Ishikawa (cell line): Measurements from ENCODE around the gene KCTD6.
A peak's percentile ranks its signal among the peaks of the same experiment; 100 is the strongest.

Experiments
- CEBPB ChIP-seq: IDR thresholded peaks from 2 replicates; pipeline ENCODE4 v1.6.1; 2012
- CREB1 ChIP-seq: IDR thresholded peaks from 2 replicates; pipeline ENCODE4 v1.6.1; 2012; ENCODE audit warnings: low read depth
- EGR1 ChIP-seq: IDR thresholded peaks from 2 replicates; pipeline ENCODE4 v1.6.1; 2012
- EP300 ChIP-seq: IDR thresholded peaks from 2 replicates; pipeline ENCODE4 v1.6.1; 2012; ENCODE audit warnings: borderline replicate concordance
- FOXM1 ChIP-seq: IDR thresholded peaks from 2 replicates; pipeline ENCODE4 v1.6.1; 2012; ENCODE audit warnings: low read depth, borderline replicate concordance
- NFIC ChIP-seq: IDR thresholded peaks from 2 replicates; pipeline ENCODE4 v1.6.1; 2012
- RAD21 ChIP-seq: IDR thresholded peaks from 2 replicates; pipeline ENCODE4 v1.6.1; 2012; ENCODE audit warnings: low read depth
- TAF1 ChIP-seq: IDR thresholded peaks from 2 replicates; pipeline ENCODE4 v1.6.1; 2012; ENCODE audit warnings: low read depth, mild to moderate bottlenecking
- TCF12 ChIP-seq: IDR thresholded peaks from 2 replicates; pipeline ENCODE4 v1.6.1; 2012; ENCODE audit warnings: low read depth
- TEAD4 ChIP-seq: IDR thresholded peaks from 2 replicates; pipeline ENCODE4 v1.6.1; 2012
- YY1 ChIP-seq: IDR thresholded peaks from 2 replicates; pipeline ENCODE4 v1.6.1; 2012; ENCODE audit warnings: low read depth
- ZBTB7A ChIP-seq: IDR thresholded peaks from 2 replicates; pipeline ENCODE4 v1.6.1; 2012; ENCODE audit warnings: low read depth
- TF ChIP-seq, protein P1 (sequence below): IDR thresholded peaks from 2 replicates; pipeline ENCODE4 v1.6.1; 2012; ENCODE audit warnings: low read depth, mild to moderate bottlenecking
- TF ChIP-seq, protein P2 (sequence below): IDR thresholded peaks from 2 replicates; pipeline ENCODE4 v1.6.1; 2012
- TF ChIP-seq, protein P3 (sequence below): IDR thresholded peaks from 2 replicates; pipeline ENCODE4 v1.6.1; 2012

The KCTD6 gene

DNA sequence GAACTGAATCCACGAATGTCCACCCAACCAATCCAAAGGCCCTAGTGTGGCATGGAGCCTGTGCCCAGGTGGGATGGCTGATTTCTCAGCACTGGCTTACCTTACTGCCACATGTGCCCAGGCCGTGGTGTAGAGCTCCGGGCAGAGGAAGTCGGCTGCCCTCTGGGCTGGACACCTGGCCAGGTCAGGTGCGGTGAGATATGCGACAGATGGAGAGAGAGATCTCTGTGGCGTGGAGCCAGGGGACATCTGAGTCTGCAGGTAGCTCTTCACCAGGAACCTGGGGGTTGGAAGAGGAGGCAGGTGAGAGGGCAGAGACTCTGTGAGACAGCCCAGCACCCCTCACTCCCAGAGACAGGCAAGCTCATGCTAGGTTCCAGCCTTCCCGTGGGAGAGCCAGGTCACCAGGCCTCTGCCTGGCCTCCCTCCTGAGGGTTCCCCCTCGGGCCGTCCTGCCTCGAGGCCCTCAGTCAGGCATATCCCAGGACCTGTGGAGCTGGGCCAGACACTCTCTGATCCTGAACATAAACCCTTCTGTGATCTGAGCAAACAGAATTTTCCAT lies 32.5 kb downstream of the KCTD6 start:
- TF ChIP-seq FOXM1 (no peak), EP300 (no peak), EGR1 (no peak), TCF12 (no peak), RAD21 (no peak), CEBPB (no peak), ZBTB7A (no peak), CREB1 (no peak), TAF1 (no peak), TEAD4 (no peak), YY1 (no peak), NFIC (no peak)
- TF ChIP-seq, protein P1, sequence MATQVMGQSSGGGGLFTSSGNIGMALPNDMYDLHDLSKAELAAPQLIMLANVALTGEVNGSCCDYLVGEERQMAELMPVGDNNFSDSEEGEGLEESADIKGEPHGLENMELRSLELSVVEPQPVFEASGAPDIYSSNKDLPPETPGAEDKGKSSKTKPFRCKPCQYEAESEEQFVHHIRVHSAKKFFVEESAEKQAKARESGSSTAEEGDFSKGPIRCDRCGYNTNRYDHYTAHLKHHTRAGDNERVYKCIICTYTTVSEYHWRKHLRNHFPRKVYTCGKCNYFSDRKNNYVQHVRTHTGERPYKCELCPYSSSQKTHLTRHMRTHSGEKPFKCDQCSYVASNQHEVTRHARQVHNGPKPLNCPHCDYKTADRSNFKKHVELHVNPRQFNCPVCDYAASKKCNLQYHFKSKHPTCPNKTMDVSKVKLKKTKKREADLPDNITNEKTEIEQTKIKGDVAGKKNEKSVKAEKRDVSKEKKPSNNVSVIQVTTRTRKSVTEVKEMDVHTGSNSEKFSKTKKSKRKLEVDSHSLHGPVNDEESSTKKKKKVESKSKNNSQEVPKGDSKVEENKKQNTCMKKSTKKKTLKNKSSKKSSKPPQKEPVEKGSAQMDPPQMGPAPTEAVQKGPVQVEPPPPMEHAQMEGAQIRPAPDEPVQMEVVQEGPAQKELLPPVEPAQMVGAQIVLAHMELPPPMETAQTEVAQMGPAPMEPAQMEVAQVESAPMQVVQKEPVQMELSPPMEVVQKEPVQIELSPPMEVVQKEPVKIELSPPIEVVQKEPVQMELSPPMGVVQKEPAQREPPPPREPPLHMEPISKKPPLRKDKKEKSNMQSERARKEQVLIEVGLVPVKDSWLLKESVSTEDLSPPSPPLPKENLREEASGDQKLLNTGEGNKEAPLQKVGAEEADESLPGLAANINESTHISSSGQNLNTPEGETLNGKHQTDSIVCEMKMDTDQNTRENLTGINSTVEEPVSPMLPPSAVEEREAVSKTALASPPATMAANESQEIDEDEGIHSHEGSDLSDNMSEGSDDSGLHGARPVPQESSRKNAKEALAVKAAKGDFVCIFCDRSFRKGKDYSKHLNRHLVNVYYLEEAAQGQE: no peak
- TF ChIP-seq, protein P2, sequence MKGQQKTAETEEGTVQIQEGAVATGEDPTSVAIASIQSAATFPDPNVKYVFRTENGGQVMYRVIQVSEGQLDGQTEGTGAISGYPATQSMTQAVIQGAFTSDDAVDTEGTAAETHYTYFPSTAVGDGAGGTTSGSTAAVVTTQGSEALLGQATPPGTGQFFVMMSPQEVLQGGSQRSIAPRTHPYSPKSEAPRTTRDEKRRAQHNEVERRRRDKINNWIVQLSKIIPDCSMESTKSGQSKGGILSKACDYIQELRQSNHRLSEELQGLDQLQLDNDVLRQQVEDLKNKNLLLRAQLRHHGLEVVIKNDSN: no peak
- TF ChIP-seq, protein P3, sequence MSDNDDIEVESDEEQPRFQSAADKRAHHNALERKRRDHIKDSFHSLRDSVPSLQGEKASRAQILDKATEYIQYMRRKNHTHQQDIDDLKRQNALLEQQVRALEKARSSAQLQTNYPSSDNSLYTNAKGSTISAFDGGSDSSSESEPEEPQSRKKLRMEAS: no peak

DNA sequence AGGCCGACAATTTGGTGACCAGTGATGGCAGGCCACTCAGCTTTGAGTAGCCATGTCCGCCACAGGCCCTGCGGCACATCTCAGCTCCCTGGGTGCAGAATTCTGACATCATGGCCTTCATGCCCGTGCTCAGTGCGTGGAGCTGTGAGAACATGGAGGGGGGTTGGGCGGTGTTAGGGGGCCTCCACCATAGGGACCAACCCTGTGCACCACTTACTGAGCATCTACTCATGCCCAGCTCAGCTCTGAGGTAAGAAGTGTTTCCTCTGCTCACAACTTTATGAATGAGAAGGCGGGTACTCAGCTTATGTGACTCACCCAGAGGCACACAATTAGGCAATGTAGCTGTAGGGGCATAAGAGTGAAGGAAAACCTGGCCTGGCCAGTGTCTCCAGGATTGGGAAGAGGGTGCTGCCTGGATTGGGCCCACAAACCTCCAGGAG lies 34.6 kb downstream of the KCTD6 start:
- TF ChIP-seq TEAD4: peak; percentile 67
- TF ChIP-seq, protein P3: peak; percentile 53; the same call in 1 of the 2 replicates
- peak; percentile 69; the same call in 1 of the 2 replicates for TF ChIP-seq EP300
- TF ChIP-seq EGR1: no peak; the same call in 1 of the 2 replicates
- 0 out of 2 replicates have a peak, but pooled peaks have one; percentile 44 for TF ChIP-seq CREB1
- TF ChIP-seq TCF12: peak; percentile 72
- TF ChIP-seq RAD21: peak; percentile 34; the same call in 1 of the 2 replicates
- TF ChIP-seq YY1: peak; percentile 68; the same call in 1 of the 2 replicates
- TF ChIP-seq, protein P1: no peak; the same call in 1 of the 2 replicates
- peak; percentile 97 for TF ChIP-seq CEBPB
- TF ChIP-seq TAF1: no peak
- TF ChIP-seq, protein P2: no peak
- TF ChIP-seq FOXM1: no peak
- no peak for TF ChIP-seq ZBTB7A
- TF ChIP-seq NFIC: no peak

DNA sequence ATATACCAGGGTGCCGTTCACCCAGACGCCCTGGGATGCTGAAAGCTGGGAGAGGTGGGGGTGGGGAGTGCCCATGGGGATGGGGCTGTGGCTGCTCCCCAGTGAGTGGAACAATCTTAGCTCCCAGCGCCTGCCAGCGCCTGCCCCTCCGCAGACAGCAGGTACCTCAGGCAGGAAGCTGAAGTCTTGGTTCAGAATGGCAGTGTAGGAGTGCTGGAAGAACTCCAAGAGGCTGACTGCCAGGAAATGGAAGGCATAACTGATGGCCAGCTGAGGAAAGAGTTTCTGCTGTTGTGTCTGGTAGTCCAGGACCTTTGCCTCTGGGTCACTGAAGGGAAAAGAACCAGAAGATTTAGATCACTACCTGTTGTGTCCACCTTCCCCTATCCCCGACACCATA lies 36.7 kb downstream of the KCTD6 start:
- TF ChIP-seq, protein P3: no peak; the same call in 1 of the 2 replicates
- no peak for TF ChIP-seq CREB1
- peak; percentile 81 for TF ChIP-seq NFIC
- TF ChIP-seq RAD21: peak; percentile 11; the same call in 1 of the 2 replicates
- no peak for TF ChIP-seq CEBPB
- TF ChIP-seq TAF1: no peak
- TF ChIP-seq YY1: peak; percentile 68
- TF ChIP-seq TCF12: 0 out of 2 replicates have a peak, but pooled peaks have one; percentile 21

DNA sequence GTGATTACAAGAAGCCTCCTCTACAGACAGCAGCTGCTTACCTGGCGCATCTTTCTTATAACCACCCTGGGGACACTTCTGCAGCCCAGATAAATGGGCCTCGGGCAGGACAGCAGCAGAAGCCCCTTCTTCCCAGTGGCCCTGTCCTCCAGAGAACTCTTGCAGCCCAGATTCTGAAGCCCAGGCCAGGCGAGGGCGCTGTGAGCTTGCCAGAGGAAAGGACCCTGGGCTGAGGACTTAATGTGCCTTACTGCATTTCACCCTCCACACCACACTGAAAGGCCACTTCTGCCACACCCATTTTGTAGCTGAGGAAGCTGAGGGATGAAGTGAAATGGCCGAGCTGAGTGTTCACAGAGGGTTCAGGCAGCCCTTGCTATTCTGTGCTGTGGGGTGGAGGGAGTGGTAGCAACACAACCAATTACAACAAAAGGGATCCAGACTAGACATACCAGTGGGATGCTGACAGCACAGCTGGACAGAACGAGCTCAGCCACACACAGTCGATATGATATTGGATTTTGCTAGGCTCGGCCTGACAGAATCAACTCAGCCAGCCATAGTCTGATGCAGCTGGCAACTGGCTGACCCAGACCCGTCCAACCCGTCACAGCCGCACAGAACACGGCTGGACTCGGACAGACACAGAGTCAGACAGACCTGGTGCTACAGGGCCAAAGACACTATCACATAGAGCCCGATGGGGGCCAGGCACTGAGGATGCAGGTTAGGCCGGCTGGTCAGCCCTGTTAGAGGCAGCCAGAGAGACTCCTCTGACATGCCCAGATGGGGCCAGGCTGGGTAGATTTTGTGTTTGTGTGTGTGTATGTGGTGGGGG lies 37.8 kb downstream of the KCTD6 start:
- TF ChIP-seq RAD21: peak; percentile 58
- TF ChIP-seq TCF12: no peak

DNA sequence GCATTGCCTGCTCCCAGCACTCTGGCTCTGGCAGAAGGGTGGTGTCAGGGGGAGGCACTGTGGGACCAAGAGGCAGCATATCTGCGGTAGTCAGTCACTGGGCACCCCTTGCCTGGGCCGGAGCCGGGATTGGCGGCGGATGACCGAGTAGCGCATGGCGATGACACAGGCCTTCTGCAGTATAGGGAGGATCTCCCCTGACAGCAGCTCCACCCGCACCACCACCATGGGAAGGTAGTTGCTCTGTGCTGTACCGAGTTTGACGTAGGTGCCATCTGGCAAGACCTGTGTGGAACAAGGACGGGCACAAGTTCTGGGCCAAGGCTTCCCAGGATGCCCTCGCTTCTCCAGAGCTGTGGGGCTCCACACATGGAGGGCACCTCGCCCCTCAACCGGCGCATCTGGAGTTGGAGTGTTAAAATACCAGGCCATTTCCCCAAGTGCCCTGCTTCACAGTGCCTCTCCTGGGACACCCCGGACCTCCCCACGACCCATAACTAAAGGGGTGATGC lies 38.5 kb downstream of the KCTD6 start:
- TF ChIP-seq, protein P2: no peak
- no peak for TF ChIP-seq ZBTB7A
- TF ChIP-seq, protein P3: no peak
- TF ChIP-seq EGR1: no peak
- no peak for TF ChIP-seq TAF1
- no peak for TF ChIP-seq RAD21
- TF ChIP-seq, protein P1: no peak
- no peak for TF ChIP-seq TCF12
- TF ChIP-seq CEBPB: no peak
- TF ChIP-seq FOXM1: no peak
- no peak for TF ChIP-seq CREB1
- no peak for TF ChIP-seq YY1
- no peak for TF ChIP-seq EP300
- TF ChIP-seq TEAD4: no peak
- no peak for TF ChIP-seq NFIC
